Measurements from ENCODE around the gene CLSTN2.

Gene CLSTN2

GRCh38 chr3:140470962-140471361 lies 536.0 kb downstream of the CLSTN2 start:
- no peaks in the 10 kb centered on the region for H3K9me3 ChIP-seq (ENCODE audit: severe bottlenecking)
- no peaks in the 10 kb centered on the region for H3K36me3 ChIP-seq
- H3K4me3 ChIP-seq (ENCODE audit: low read depth, low read length) = no peak overlapping the region
- TF ChIP-seq, protein P1, sequence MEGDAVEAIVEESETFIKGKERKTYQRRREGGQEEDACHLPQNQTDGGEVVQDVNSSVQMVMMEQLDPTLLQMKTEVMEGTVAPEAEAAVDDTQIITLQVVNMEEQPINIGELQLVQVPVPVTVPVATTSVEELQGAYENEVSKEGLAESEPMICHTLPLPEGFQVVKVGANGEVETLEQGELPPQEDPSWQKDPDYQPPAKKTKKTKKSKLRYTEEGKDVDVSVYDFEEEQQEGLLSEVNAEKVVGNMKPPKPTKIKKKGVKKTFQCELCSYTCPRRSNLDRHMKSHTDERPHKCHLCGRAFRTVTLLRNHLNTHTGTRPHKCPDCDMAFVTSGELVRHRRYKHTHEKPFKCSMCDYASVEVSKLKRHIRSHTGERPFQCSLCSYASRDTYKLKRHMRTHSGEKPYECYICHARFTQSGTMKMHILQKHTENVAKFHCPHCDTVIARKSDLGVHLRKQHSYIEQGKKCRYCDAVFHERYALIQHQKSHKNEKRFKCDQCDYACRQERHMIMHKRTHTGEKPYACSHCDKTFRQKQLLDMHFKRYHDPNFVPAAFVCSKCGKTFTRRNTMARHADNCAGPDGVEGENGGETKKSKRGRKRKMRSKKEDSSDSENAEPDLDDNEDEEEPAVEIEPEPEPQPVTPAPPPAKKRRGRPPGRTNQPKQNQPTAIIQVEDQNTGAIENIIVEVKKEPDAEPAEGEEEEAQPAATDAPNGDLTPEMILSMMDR (IDR thresholded peaks at IDR 0.05; ENCODE audit: low read depth, low read length) = no peak
- DNase-seq = no peak
- H3K27me3 ChIP-seq (ENCODE audit: insufficient read depth, low read depth, severe bottlenecking) = no peaks in the 10 kb centered on the region
- H3K27ac ChIP-seq = no peak overlapping the region

DNA sequence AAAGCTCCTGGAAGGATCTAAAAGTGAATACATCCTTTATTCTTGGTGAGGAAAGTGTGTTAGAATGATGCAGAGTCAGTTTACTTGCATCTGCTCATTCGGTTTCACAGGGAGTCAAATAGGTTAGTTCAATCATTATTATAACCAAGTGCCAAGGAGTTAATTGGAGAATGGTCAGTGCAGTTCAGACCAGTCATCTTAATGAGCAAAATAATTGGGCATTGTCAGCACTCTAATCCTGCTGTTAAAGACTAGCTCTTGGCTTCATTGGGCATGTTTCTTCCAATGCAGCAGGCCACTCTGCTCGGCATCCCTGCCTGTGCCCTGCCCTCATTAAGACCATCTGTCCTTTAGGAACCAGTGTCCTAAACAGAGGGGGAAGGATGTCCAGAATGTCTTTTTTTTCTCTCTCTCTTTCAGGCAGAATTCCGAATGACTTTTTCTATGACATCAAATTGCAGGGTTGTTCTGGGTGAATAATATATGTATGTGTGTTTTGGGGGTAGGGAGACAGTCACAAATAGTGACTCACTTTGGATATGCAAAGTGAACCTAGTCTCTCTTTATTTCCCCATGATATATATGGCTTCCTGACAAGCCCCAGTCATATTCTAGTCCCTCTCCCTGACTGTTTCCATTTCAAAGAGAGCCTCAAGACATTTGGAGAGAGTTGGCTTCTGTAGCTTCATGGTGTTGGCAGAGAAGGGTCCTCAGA lies 537.5 kb downstream of the CLSTN2 start:
- no peaks in the 10 kb centered on the region for H3K27me3 ChIP-seq (ENCODE audit: insufficient read depth, low read depth, severe bottlenecking)
- no peak overlapping the region for H3K4me3 ChIP-seq (ENCODE audit: low read depth, low read length)
- no peak overlapping the region for H3K27ac ChIP-seq
- TF ChIP-seq, protein P1 (IDR thresholded peaks at IDR 0.05; ENCODE audit: low read depth, low read length) = no peak
- H3K36me3 ChIP-seq = no peaks in the 10 kb centered on the region
- no peaks in the 10 kb centered on the region for H3K9me3 ChIP-seq (ENCODE audit: severe bottlenecking)
- DNase-seq = no peak

DNA sequence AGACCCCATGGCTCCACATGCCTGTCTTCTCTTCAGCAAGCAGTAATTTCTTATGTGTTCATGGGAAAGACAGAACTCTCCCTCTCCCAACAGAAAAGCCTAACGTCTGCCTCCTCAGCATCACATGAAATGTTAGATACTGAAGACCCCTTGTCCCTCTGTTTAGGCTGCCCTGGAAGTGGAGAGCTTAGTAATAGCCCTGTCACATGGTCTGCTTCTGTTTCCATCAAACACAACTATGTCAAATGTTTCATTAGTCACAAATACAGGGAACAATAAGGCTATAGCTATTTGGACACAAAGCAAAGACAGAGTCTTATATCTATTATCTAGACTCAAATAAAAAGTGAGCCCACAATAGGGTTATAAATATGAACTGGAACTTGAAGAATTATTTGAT lies 552.6 kb downstream of the CLSTN2 start:
- H3K36me3 ChIP-seq = no peaks in the 10 kb centered on the region
- no peaks in the 10 kb centered on the region for H3K27me3 ChIP-seq (ENCODE audit: insufficient read depth, low read depth, severe bottlenecking)
- TF ChIP-seq, protein P1 (IDR thresholded peaks at IDR 0.05; ENCODE audit: low read depth, low read length) = no peak
- no peak for DNase-seq
- no peaks in the 10 kb centered on the region for H3K9me3 ChIP-seq (ENCODE audit: severe bottlenecking)
- H3K4me3 ChIP-seq (ENCODE audit: low read depth, low read length) = no peak overlapping the region
- H3K27ac ChIP-seq = no peak overlapping the region

- Histone ChIP-seq H3K4me3 (ENCODE audit: low read depth, low read length) (no peak overlapping the region), H3K27ac (no peak overlapping the region), H3K27me3 (ENCODE audit: insufficient read depth, low read depth, severe bottlenecking) (no peaks in the 10 kb centered on the region), H3K9me3 (ENCODE audit: severe bottlenecking) (no peaks in the 10 kb centered on the region), H3K36me3 (no peaks in the 10 kb centered on the region)
- TF ChIP-seq, protein P1 (IDR thresholded peaks at IDR 0.05; ENCODE audit: low read depth, low read length) = no peak
- DNase-seq = no peak
Measured at GRCh38 chr3:140493271-140493670, 558.3 kb downstream of the CLSTN2 start.

- DNase-seq = no peak
- Histone ChIP-seq H3K36me3 (no peaks in the 10 kb centered on the region), H3K27ac (no peak overlapping the region), H3K4me3 (ENCODE audit: low read depth, low read length) (no peak overlapping the region), H3K27me3 (ENCODE audit: insufficient read depth, low read depth, severe bottlenecking) (no peaks in the 10 kb centered on the region), H3K9me3 (ENCODE audit: severe bottlenecking) (no peaks in the 10 kb centered on the region)
- TF ChIP-seq, protein P1 (IDR thresholded peaks at IDR 0.05; ENCODE audit: low read depth, low read length) = no peak
Measured at GRCh38 chr3:140494970-140495369, 560.0 kb downstream of the CLSTN2 start.

DNA sequence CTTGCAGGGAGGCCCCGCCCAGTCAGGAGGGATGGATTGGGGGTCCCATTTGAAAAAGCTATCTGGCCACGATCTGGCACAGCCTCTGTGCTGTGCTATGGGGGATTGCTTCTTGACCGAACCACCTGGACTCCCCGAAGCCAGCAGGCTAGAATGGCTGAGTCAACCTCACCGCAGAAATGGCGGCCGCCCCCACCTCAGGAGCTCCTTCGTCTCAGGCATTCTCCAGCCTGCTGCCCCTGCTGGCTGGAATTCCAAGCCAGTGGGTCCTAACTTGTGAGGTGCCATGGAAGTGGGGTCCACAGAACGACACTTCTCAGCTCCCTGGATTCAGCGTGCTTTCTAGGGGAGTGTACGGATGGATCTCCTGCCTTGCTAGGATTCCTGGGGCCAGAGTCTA lies 562.3 kb downstream of the CLSTN2 start:
- DNase-seq = no peak
- Histone ChIP-seq H3K27ac (no peak overlapping the region), H3K9me3 (ENCODE audit: severe bottlenecking) (no peaks in the 10 kb centered on the region), H3K36me3 (no peaks in the 10 kb centered on the region), H3K4me3 (ENCODE audit: low read depth, low read length) (no peak overlapping the region), H3K27me3 (ENCODE audit: insufficient read depth, low read depth, severe bottlenecking) (no peaks in the 10 kb centered on the region)
- TF ChIP-seq, protein P1 (IDR thresholded peaks at IDR 0.05; ENCODE audit: low read depth, low read length) = no peak

Measured in WERI-Rb-1 (cell line).